HG03521 (cell line): ENCODE measurements around the gene PSMG4.

Source experiments
- ATAC-seq: cut with Tn5 transposase; IDR thresholded peaks from one replicate; pipeline ENCODE4 v1.9.1; 2021; ENCODE audit warnings: mild to moderate bottlenecking, moderate library complexity; ENCODE audit not compliant: unreplicated experiment

Gene PSMG4

GRCh38 chr6:3273707-3274521 lies 15.2 kb downstream of the PSMG4 start:
- ATAC-seq, result no peak

- no peak for ATAC-seq
Observed at GRCh38 chr6:3276174-3277167, 17.7 kb downstream of the PSMG4 start.

- ATAC-seq, result no peak
Observed at GRCh38 chr6:3277251-3277650, 18.5 kb downstream of the PSMG4 start.

GRCh38 chr6:3277851-3278416 lies 19.2 kb downstream of the PSMG4 start:
- ATAC-seq, result no peak

- no peak for ATAC-seq
Observed at GRCh38 chr6:3278691-3279090, 19.9 kb downstream of the PSMG4 start.

- no peak for ATAC-seq
Observed at GRCh38 chr6:3280091-3280490, 21.3 kb downstream of the PSMG4 start.

- ATAC-seq, result no peak
Observed at GRCh38 chr6:3280866-3281465, 22.2 kb downstream of the PSMG4 start.

- ATAC-seq, result no peak
Observed at GRCh38 chr6:3281631-3282475, 23.1 kb downstream of the PSMG4 start.

GRCh38 chr6:3282476-3283236 lies 23.9 kb downstream of the PSMG4 start:
- ATAC-seq, result no peak

GRCh38 chr6:3283241-3283640 lies 24.5 kb downstream of the PSMG4 start:
- no peak for ATAC-seq

GRCh38 chr6:3283641-3284435 lies 25.1 kb downstream of the PSMG4 start:
- ATAC-seq, result no peak

GRCh38 chr6:3284436-3284876 lies 25.7 kb downstream of the PSMG4 start:
- no peak for ATAC-seq

- ATAC-seq, result no peak
Observed at GRCh38 chr6:3285049-3285639, 26.4 kb downstream of the PSMG4 start.

- ATAC-seq, result no peak
Observed at GRCh38 chr6:3285732-3286131, 27.0 kb downstream of the PSMG4 start.

- no peak for ATAC-seq
Observed at GRCh38 chr6:3286641-3287171, 28.0 kb downstream of the PSMG4 start.

GRCh38 chr6:3287308-3287707 lies 28.6 kb downstream of the PSMG4 start:
- ATAC-seq, result no peak

- ATAC-seq, result no peak
Observed at GRCh38 chr6:3287976-3288707, 29.4 kb downstream of the PSMG4 start.
